Prostate gland (tissue), 2 donors: ENCODE data around the gene C10orf53.

Experiments used
- POLR2A ChIP-seq: fragments of 450-650 bp; IDR thresholded peaks from one replicate; pipeline ENCODE4 v1.6.1; 2016; ENCODE audit warnings: antibody characterized with exemption, mild to moderate bottlenecking
- POLR2AphosphoS5 ChIP-seq: sonication (generic); formaldehyde crosslinking; IDR thresholded peaks from one replicate; pipeline ENCODE4 v1.6.1; 2017; ENCODE audit warnings: antibody characterized with exemption
- TF ChIP-seq, protein P1 (sequence below), 4 experiments: fragments of 200-600 bp in 2 of 4; fragments of 450-650 bp in 2 of 4; sonication (generic) in 2 of 4; IDR thresholded peaks; 1 replicate in 3 of 4; 2 replicates in 1 of 4; pipeline ENCODE4 v1.5.1; 2016 to 2019; ENCODE audit warnings: antibody characterized with exemption in 4 of 4, mild to moderate bottlenecking in 2 of 4, moderate library complexity in 2 of 4

- TF ChIP-seq, protein P1, sequence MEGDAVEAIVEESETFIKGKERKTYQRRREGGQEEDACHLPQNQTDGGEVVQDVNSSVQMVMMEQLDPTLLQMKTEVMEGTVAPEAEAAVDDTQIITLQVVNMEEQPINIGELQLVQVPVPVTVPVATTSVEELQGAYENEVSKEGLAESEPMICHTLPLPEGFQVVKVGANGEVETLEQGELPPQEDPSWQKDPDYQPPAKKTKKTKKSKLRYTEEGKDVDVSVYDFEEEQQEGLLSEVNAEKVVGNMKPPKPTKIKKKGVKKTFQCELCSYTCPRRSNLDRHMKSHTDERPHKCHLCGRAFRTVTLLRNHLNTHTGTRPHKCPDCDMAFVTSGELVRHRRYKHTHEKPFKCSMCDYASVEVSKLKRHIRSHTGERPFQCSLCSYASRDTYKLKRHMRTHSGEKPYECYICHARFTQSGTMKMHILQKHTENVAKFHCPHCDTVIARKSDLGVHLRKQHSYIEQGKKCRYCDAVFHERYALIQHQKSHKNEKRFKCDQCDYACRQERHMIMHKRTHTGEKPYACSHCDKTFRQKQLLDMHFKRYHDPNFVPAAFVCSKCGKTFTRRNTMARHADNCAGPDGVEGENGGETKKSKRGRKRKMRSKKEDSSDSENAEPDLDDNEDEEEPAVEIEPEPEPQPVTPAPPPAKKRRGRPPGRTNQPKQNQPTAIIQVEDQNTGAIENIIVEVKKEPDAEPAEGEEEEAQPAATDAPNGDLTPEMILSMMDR (IDR thresholded peaks at IDR 0.05) = no peak
- TF ChIP-seq POLR2AphosphoS5 (no peak), POLR2A (no peak)
Observed at GRCh38 chr10:49713266-49713665, 33.8 kb downstream of the C10orf53 start.
